ENCODE measurements around the gene LCE1F. TPM values are rescaled to one million over a fixed set of nuclear protein-coding genes. Genes with fewer than 3 reads are reported as not detected.

Gene LCE1F
- not detected for total RNA-seq

- Histone ChIP-seq H3K27ac (no peak within 1 kb of the TSS), H3K4me3 (no peak within 1 kb of the TSS), H3K4me1 (no peaks in the 10 kb centered on the region), H3K27me3 (no peaks in the 10 kb centered on the region), H3K36me3 (no peaks in the 10 kb centered on the region), H3K9me3 (no peaks in the 10 kb centered on the region)
- no peak for DNase-seq (ENCODE audit: extremely low spot score in 2 of 2)
- TF ChIP-seq CTCF (IDR thresholded peaks at IDR 0.05) (no peak), POLR2AphosphoS5 (IDR thresholded peaks at IDR 0.05; ENCODE audit: insufficient read depth in 1 of 2, low read depth in 1 of 2) (no peak), POLR2A (IDR thresholded peaks at IDR 0.05) (no peak)
- intact Hi-C loops (cut with DNase I) = no loop called here
These were observed at the start of gene LCE1F for GRCh38 chr1:152774875-152775274. Gene LCE1F (plus strand): TSS chr1:152775140. CDS start chr1:152776372, 1,232 bp downstream.

- Histone ChIP-seq H3K27me3 (no peaks in the 10 kb centered on the region), H3K4me3 (no peak overlapping the region), H3K36me3 (no peaks in the 10 kb centered on the region), H3K27ac (no peak overlapping the region), H3K4me1 (no peaks in the 10 kb centered on the region), H3K9me3 (no peaks in the 10 kb centered on the region)
- intact Hi-C loops (cut with DNase I) = no loop called here
- no peak for TF ChIP-seq POLR2AphosphoS5 (IDR thresholded peaks at IDR 0.05; ENCODE audit: insufficient read depth in 1 of 2, low read depth in 1 of 2)
- no peak for TF ChIP-seq CTCF (IDR thresholded peaks at IDR 0.05)
- TF ChIP-seq POLR2A (IDR thresholded peaks at IDR 0.05) = no peak
- DNase-seq (ENCODE audit: extremely low spot score in 2 of 2) = no peak
These were observed 49.7 kb upstream of the LCE1F start for GRCh38 chr1:152725261-152725660.

DNA sequence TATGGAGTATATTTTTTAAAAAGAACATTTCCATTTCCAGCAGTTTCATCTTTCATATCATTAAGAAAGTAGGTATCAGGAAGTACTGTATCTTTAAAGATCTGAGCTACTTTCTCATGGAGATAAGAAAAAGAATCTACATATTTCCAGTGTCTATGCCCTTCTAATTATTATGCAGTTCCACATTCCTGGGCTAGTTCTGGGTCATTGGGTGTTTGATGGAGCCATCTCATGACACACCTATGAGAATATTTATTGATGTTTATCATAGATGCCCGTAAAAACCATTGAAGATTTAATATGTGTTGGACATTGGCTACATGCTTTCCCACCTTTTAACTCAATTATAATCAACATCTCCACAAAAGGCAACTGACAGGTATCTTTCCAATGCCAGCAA lies 46.0 kb upstream of the LCE1F start:
- no peaks in the 10 kb centered on the region for H3K4me1 ChIP-seq
- TF ChIP-seq POLR2AphosphoS5 (IDR thresholded peaks at IDR 0.05; ENCODE audit: insufficient read depth in 1 of 2, low read depth in 1 of 2) = no peak
- no peak for TF ChIP-seq CTCF (IDR thresholded peaks at IDR 0.05)
- TF ChIP-seq POLR2A (IDR thresholded peaks at IDR 0.05) = no peak
- no peaks in the 10 kb centered on the region for H3K27me3 ChIP-seq
- no peaks in the 10 kb centered on the region for H3K9me3 ChIP-seq
- intact Hi-C loops (cut with DNase I) = no loop called here
- no peaks in the 10 kb centered on the region for H3K36me3 ChIP-seq
- no peak overlapping the region for H3K4me3 ChIP-seq
- H3K27ac ChIP-seq = no peak overlapping the region
- no peak for DNase-seq (ENCODE audit: extremely low spot score in 2 of 2)

- no peak for DNase-seq (ENCODE audit: extremely low spot score in 2 of 2)
- H3K4me3 ChIP-seq = no peak overlapping the region
- H3K9me3 ChIP-seq = no peaks in the 10 kb centered on the region
- no peaks in the 10 kb centered on the region for H3K36me3 ChIP-seq
- intact Hi-C loops (cut with DNase I) = no loop called here
- no peaks in the 10 kb centered on the region for H3K27me3 ChIP-seq
- no peaks in the 10 kb centered on the region for H3K4me1 ChIP-seq
- no peak overlapping the region for H3K27ac ChIP-seq
- TF ChIP-seq POLR2AphosphoS5 (IDR thresholded peaks at IDR 0.05; ENCODE audit: insufficient read depth in 1 of 2, low read depth in 1 of 2) (no peak), POLR2A (IDR thresholded peaks at IDR 0.05) (no peak), CTCF (IDR thresholded peaks at IDR 0.05) (no peak)
These were observed 39.3 kb upstream of the LCE1F start for GRCh38 chr1:152735648-152736047.

- H3K27me3 ChIP-seq = no peaks in the 10 kb centered on the region
- no peak for TF ChIP-seq POLR2AphosphoS5 (IDR thresholded peaks at IDR 0.05; ENCODE audit: insufficient read depth in 1 of 2, low read depth in 1 of 2)
- TF ChIP-seq CTCF (IDR thresholded peaks at IDR 0.05) = no peak
- TF ChIP-seq POLR2A (IDR thresholded peaks at IDR 0.05) = no peak
- H3K4me1 ChIP-seq = no peaks in the 10 kb centered on the region
- H3K36me3 ChIP-seq = no peaks in the 10 kb centered on the region
- no peak overlapping the region for H3K27ac ChIP-seq
- H3K4me3 ChIP-seq = no peak overlapping the region
- intact Hi-C loops (cut with DNase I) = no loop called here
- DNase-seq (ENCODE audit: extremely low spot score in 2 of 2) = no peak
- no peaks in the 10 kb centered on the region for H3K9me3 ChIP-seq
These were observed 36.9 kb upstream of the LCE1F start for GRCh38 chr1:152737997-152738396.
